IMR-90 (cell line): Measurements from ENCODE around the gene SGCA. TPM values are rescaled to one million over a fixed set of nuclear protein-coding genes. Genes with fewer than 3 reads are reported as not detected.

Experiments
- ATAC-seq: fragments of 200-7000 bp; cut with Tn5 transposase; 2 replicates; pipeline ENCODE4 v1.9.1; 2020; ENCODE audit warnings: low read depth, mild to moderate bottlenecking, moderate library complexity
- BruUV-seq: library from RNA; stranded (reverse); fragments of 400-500 nt; replicated peaks from 2 replicates; lab custom pipeline; 2021; lab: Mats Ljungman, UMichigan
- CTCF ChIA-PET: fragments of 300-600 bp; formaldehyde crosslinking; extraction: SDS; loops from one replicate; lab custom pipeline; 2021; ENCODE audit warnings: antibody characterized with exemption; lab: Yijun Ruan, JAX
- POLR2A ChIA-PET: fragments of 300-600 bp; sonication (Branson Sonifier 250); formaldehyde crosslinking; loops from one replicate; lab custom pipeline; 2022; ENCODE audit warnings: antibody characterized with exemption; ENCODE audit not compliant: unreplicated experiment; lab: Charles Lee
- DNase-seq: peaks from one replicate; pipeline ENCODE4 v3.0.0; 2013
- H2AFZ ChIP-seq: replicated peaks from 2 replicates; pipeline ENCODE3; 2013; ENCODE audit warnings: low read length, mild to moderate bottlenecking; ENCODE audit not compliant: poor library complexity
- H2AK5ac ChIP-seq: 2 replicates; pipeline ENCODE4 v1.6.1; 2013; ENCODE audit warnings: low read depth, low read length, inconsistent platforms
- H2AK9ac ChIP-seq: replicated peaks from 2 replicates; pipeline ENCODE3; 2013; ENCODE audit warnings: mild to moderate bottlenecking, low read depth, low read length, moderate library complexity; ENCODE audit not compliant: poor library complexity
- H2BK120ac ChIP-seq: 2 replicates; pipeline ENCODE4 v1.6.1; 2013; ENCODE audit warnings: low read depth, low read length, inconsistent platforms
- H2BK15ac ChIP-seq: 3 replicates; pipeline ENCODE4 v1.6.1; 2013; ENCODE audit warnings: low read depth, low read length, inconsistent platforms
- H2BK20ac ChIP-seq: 2 replicates; pipeline ENCODE4 v1.6.1; 2013; ENCODE audit warnings: low read depth, mild to moderate bottlenecking, inconsistent platforms, low read length, moderate library complexity
- H2BK5ac ChIP-seq: 2 replicates; pipeline ENCODE4 v1.6.1; 2013; ENCODE audit warnings: mild to moderate bottlenecking, low read depth, low read length, inconsistent platforms; ENCODE audit not compliant: poor library complexity, severe bottlenecking
- H3K14ac ChIP-seq: replicated peaks from 2 replicates; pipeline ENCODE4 v1.6.1; 2013; ENCODE audit warnings: low read depth, low read length, inconsistent platforms
- H3K18ac ChIP-seq: 2 replicates; pipeline ENCODE4 v1.6.1; 2013; ENCODE audit warnings: low read depth, low read length, control low read depth
- H3K23ac ChIP-seq: 2 replicates; pipeline ENCODE4 v1.6.1; 2013; ENCODE audit warnings: low read depth, low read length, inconsistent platforms
- H3K27ac ChIP-seq: 2 replicates; pipeline ENCODE4 v1.5.1; 2013; ENCODE audit warnings: mild to moderate bottlenecking, control low read depth, low read length; ENCODE audit not compliant: insufficient read depth
- H3K27me3 ChIP-seq: 2 replicates; pipeline ENCODE4 v1.6.1; 2013; ENCODE audit warnings: low read length; ENCODE audit not compliant: control insufficient read depth, insufficient read depth
- H3K36me3 ChIP-seq: 2 replicates; pipeline ENCODE4 v1.6.1; 2013; ENCODE audit warnings: low read length, mixed read lengths; ENCODE audit not compliant: control insufficient read depth, insufficient read depth
- H3K4ac ChIP-seq: 2 replicates; pipeline ENCODE4 v1.6.1; 2013; ENCODE audit warnings: low read depth, low read length, inconsistent platforms
- H3K4me1 ChIP-seq: 2 replicates; pipeline ENCODE4 v1.6.1; 2013; ENCODE audit warnings: low read length, mixed read lengths; ENCODE audit not compliant: control insufficient read depth, insufficient read depth
- H3K4me2 ChIP-seq: 2 replicates; pipeline ENCODE4 v1.6.1; 2013; ENCODE audit warnings: low read depth, mild to moderate bottlenecking, control low read depth, low read length, moderate library complexity
- H3K4me3 ChIP-seq: 2 replicates; pipeline ENCODE4 v1.5.1; 2013; ENCODE audit warnings: low read depth, mild to moderate bottlenecking, control low read depth, low read length, moderate library complexity; ENCODE audit not compliant: insufficient read depth
- H3K56ac ChIP-seq: 2 replicates; pipeline ENCODE4 v1.6.1; 2013; ENCODE audit warnings: low read length, inconsistent platforms; ENCODE audit not compliant: insufficient read depth; ENCODE audit errors: extremely low read depth
- H3K79me1 ChIP-seq, 2 experiments: 2 replicates each; pipeline ENCODE4 v1.6.1; 2013; ENCODE audit warnings: low read length in 2 of 2, inconsistent platforms in 1 of 2, low read depth in 1 of 2
- H3K9ac ChIP-seq: 2 replicates; pipeline ENCODE4 v1.6.1; 2013; ENCODE audit warnings: low read depth, low read length, control low read depth
- H3K9me1 ChIP-seq: 2 replicates; pipeline ENCODE4 v1.6.1; 2013; ENCODE audit warnings: low read length, inconsistent platforms; ENCODE audit not compliant: insufficient read depth
- H3K9me3 ChIP-seq: 2 replicates; pipeline ENCODE4 v1.6.1; 2013; ENCODE audit warnings: low read length; ENCODE audit not compliant: control insufficient read depth, insufficient read depth
- H4K20me1 ChIP-seq: 2 replicates; pipeline ENCODE4 v1.6.1; 2013; ENCODE audit warnings: low read length, inconsistent platforms; ENCODE audit not compliant: insufficient read depth
- H4K5ac ChIP-seq: 2 replicates; pipeline ENCODE4 v1.6.1; 2013; ENCODE audit warnings: mild to moderate bottlenecking, low read depth, low read length, control low read depth
- H4K8ac ChIP-seq, 2 experiments: 2 replicates each; pipeline ENCODE4 v1.6.1; 2013; ENCODE audit warnings: low read depth in 2 of 2, low read length in 2 of 2, control low read depth in 1 of 2, inconsistent platforms in 1 of 2
- H4K91ac ChIP-seq: 2 replicates; pipeline ENCODE4 v1.6.1; 2013; ENCODE audit warnings: low read depth, low read length, inconsistent platforms; ENCODE audit not compliant: insufficient read depth
- ELK1 ChIP-seq: fragments of 150-350 bp; IDR thresholded peaks from 2 replicates; pipeline ENCODE4 v1.6.1; 2016; ENCODE audit warnings: low read depth, mild to moderate bottlenecking, low read length, moderate library complexity, borderline replicate concordance
- FOS ChIP-seq: fragments of 150-350 bp; IDR thresholded peaks from 2 replicates; pipeline ENCODE4 v1.6.1; 2016; ENCODE audit warnings: low read depth, low read length
- MAFK ChIP-seq: IDR thresholded peaks from 2 replicates; pipeline ENCODE4 v1.6.1; 2012; ENCODE audit warnings: low read depth, low read length, improper control_type of control experiment
- NFE2L2 ChIP-seq: fragments of 150-350 bp; IDR thresholded peaks from 2 replicates; pipeline ENCODE4 v1.6.1; 2016; ENCODE audit warnings: low read depth, mild to moderate bottlenecking, low read length
- POLR2A ChIP-seq: IDR thresholded peaks from 2 replicates; pipeline ENCODE4 v1.6.1; 2012; ENCODE audit warnings: mild to moderate bottlenecking, low read depth, low read length
- USF2 ChIP-seq: fragments of 150-350 bp; IDR thresholded peaks from 2 replicates; pipeline ENCODE4 v1.6.1; 2017; ENCODE audit warnings: mild to moderate bottlenecking, antibody characterized with exemption, low read length, low read depth
- whole genome bisulfite sequencing, 2 experiments: methylation state at CpG; one replicate each; pipeline versions ENCODE4 v1.1.5 to v1.1.7; 2013; ENCODE audit warnings: missing lambda C conversion rate in 2 of 2; ENCODE audit not compliant: insufficient read length in 1 of 2; ENCODE audit errors: extremely low coverage in 2 of 2; 5-methylcytosine and 5-hydroxymethylcytosine counted together
- dilution Hi-C: fragments of 300-500 bp; cut with HindIII; formaldehyde crosslinking; loops from one replicate; pipeline ENCODE4 v1.14.3; 2018; ENCODE audit warnings: low sequenced_read_pairs; ENCODE audit not compliant: unreplicated experiment
- in situ Hi-C: fragments of 300-500 bp; cut with MboI; formaldehyde crosslinking; loops from 3 replicates; pipeline ENCODE4 v1.14.3; 2019; ENCODE audit warnings: low sequenced_read_pairs, inconsistent platforms, mixed read lengths
- intact Hi-C: fragments of 100-400 bp; cut with micrococcal nuclease; formaldehyde crosslinking; loops from 2 replicates; pipeline ENCODE4 v1.10.0; 2022
- polyA plus RNA-seq, 3 experiments: library from polyadenylated mRNA; depleted of rRNA; stranded (reverse); fragments of >200 nt; gene quantifications; 2 replicates each; pipeline ENCODE4 v1.2.3, GENCODE V29; 2012; ENCODE audit warnings: low replicate concordance in 1 of 3
- total RNA-seq: library from RNA; depleted of rRNA; stranded (reverse); fragments of >200 nt; gene quantifications from 2 replicates; pipeline ENCODE4 v1.2.3, GENCODE V29; 2012

SGCA gene
- total and polyA plus RNA-seq, 2 of the 4 experiments (the other 2 are of a cell fraction): 0.19 TPM; not detected in 1

GRCh38 chr17:50163843-50164696 is 1.7 kb upstream of the SGCA start:
- no peak overlapping the region for H3K4me2 ChIP-seq
- no peak overlapping the region for H3K4ac ChIP-seq
- WGBS, 2 experiments: no CpG with 5 or more reads among the region's 11 CpGs
- no peaks in the 10 kb centered on the region for H4K20me1 ChIP-seq
- in situ Hi-C loops (no loop called here), intact Hi-C loops (no loop called here), dilution Hi-C loops (no loop called here)
- H3K9ac ChIP-seq: no peak overlapping the region
- H3K36me3 ChIP-seq: no peaks in the 10 kb centered on the region
- no peak overlapping the region for H3K56ac ChIP-seq
- no peak overlapping the region for H2AFZ ChIP-seq
- H4K8ac ChIP-seq: no peak overlapping the region
- H4K5ac ChIP-seq: no peak overlapping the region
- ChIA-PET CTCF (no interaction called here), POLR2A (no interaction called here)
- ATAC-seq (no peak), DNase-seq (no peak)
- no peaks in the 10 kb centered on the region for H3K27me3 ChIP-seq
- TF ChIP-seq FOS: no peak
- no peak for TF ChIP-seq NFE2L2
- TF ChIP-seq USF2: no peak
- no peak for TF ChIP-seq ELK1
- no peak for TF ChIP-seq POLR2A
- no peak for TF ChIP-seq MAFK
- H3K9me1 ChIP-seq: no peaks in the 10 kb centered on the region
- peak overlapping the region; percentile 34; the same call in 1 of the 2 replicates for H2AK5ac ChIP-seq
- peaks cover 5% of the 10 kb centered on the region; the same call in 1 of the 2 replicates for H3K4me1 ChIP-seq
- peak overlapping the region; percentile 72 for H2AK9ac ChIP-seq
- no peak overlapping the region for H4K91ac ChIP-seq
- no peaks in the 10 kb centered on the region for H3K9me3 ChIP-seq
- no peak overlapping the region for H3K4me3 ChIP-seq
- H2BK15ac ChIP-seq: no peak overlapping the region; the same call in 2 of the 3 replicates
- no peak overlapping the region for H3K27ac ChIP-seq
- no peak overlapping the region for H2BK5ac ChIP-seq
- no TSS peak for BruUV-seq
- 0 out of 2 replicates have a peak overlapping the region, but pooled peaks have one; percentile 10 for H2BK20ac ChIP-seq
- no peak overlapping the region for H3K14ac ChIP-seq
- no peak overlapping the region for H2BK120ac ChIP-seq
- H3K18ac ChIP-seq: no peak overlapping the region
- H3K79me1 ChIP-seq: peaks cover 0 to 5% of the 10 kb centered on the region in 2 experiments; a peak in 1 of 4 replicates
- H3K23ac ChIP-seq: no peak overlapping the region
